Right kidney (tissue), 1 donor: ENCODE results near the gene FMNL3.
A peak's percentile ranks its signal among the peaks of the same experiment; 100 is the strongest.

Source experiments
- DNase-seq: peaks from one replicate; pipeline ENCODE4 v3.0.0-alpha.2; 2016

The FMNL3 gene

DNA sequence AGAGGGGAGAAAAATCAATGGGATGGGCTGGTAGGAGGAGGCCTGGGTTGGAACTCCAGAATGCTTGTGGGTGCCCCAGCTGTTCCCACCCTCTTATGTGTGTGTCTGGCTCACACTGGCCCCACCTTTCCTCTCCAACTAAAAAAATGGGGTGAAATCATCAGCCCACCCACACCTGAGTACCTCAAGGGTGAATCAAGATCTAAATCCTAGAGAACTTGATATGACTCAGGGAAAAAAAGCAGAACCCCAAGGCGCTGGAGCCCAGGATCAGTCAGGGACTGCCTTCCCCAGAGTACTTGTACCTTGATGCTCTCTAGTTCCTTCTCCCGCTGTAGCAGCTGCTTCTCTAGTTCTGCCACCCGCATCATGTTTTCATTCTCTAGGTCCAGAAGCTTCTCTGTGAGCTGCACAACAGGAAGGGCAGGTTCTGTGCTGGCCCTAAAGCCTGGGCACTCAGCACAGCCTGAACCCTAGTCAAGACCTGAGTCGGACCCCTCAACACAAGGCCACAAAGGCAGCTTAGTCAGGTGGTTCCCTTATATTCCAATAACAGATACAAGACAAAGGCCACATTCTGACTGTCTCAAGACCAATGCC, 54.2 kb downstream of the FMNL3 start:
- DNase-seq, result no peak

DNA sequence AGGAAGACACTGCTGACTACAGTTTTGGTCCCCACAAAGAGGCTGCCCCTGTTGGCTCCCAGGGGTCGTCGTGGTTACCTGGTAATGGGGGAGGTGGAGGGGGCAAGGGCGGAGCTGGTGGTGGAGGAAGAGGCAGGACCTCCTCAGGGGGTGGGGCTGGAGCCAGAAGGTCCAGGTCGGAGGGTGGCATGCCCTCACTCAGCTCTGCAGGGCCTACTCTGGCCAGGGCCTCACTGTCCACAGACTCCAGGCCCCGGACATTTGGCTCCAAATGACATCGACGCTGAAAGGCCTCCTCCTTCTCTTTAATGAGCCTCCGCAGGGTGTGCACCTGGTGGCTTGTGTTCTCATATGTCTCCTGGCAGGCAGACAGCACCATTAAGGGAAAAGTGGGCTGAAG, 55.4 kb downstream of the FMNL3 start:
- no peak for DNase-seq

DNA sequence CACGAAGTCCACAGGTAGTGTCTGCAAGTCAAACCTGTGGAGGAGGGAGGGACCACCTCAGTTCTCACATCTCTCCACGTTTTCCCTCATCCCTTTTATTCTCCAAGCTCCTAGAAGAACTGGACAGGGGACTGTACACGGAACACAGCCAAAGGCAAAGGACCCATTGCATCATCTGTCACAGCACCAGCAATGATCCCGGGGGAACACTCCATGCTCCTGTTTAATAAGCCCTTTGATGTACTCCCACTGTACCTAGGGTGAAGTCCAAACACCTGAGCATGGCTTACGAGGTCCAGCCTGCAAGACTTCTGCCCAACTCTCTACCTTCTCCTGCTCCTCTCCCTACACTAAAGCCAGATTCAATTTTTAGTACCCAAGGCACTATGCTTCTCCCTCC, 57.3 kb downstream of the FMNL3 start:
- no peak for DNase-seq

DNA sequence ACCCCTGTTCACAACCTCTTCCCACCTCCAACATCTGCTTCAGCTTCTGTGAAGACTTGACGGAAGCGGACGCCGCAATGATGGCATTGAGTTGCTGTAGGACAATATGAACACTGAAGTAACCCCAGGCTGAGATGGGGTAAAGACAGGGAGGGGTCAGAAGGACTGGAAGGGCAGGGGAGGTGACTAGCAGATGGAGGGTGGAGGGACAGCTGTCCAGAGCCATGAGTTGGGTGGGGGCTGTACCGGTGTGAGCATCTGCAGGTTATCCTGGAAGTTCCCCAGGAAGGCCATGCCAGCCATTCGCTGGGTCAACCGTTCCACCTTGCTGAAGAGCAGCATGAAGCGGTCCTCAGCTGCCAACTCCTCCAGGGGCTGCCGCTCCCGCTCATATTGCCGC, 57.8 kb downstream of the FMNL3 start:
- no peak for DNase-seq

DNA sequence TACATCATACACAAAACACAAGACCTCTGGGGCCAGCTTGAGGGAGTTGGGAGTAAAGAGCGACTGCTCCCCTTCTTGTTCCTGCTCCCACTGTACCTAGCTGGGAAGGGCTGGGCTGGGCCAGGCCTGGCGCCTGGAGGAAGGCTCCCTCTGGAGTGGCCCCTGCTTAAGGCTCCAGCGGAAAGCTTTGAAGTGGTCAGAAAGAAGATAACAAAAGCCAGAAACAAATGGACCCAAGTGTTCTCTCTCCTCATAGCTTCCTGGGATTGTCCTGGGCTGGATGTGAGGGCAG, 58.5 kb downstream of the FMNL3 start:
- DNase-seq, result no peak

DNA sequence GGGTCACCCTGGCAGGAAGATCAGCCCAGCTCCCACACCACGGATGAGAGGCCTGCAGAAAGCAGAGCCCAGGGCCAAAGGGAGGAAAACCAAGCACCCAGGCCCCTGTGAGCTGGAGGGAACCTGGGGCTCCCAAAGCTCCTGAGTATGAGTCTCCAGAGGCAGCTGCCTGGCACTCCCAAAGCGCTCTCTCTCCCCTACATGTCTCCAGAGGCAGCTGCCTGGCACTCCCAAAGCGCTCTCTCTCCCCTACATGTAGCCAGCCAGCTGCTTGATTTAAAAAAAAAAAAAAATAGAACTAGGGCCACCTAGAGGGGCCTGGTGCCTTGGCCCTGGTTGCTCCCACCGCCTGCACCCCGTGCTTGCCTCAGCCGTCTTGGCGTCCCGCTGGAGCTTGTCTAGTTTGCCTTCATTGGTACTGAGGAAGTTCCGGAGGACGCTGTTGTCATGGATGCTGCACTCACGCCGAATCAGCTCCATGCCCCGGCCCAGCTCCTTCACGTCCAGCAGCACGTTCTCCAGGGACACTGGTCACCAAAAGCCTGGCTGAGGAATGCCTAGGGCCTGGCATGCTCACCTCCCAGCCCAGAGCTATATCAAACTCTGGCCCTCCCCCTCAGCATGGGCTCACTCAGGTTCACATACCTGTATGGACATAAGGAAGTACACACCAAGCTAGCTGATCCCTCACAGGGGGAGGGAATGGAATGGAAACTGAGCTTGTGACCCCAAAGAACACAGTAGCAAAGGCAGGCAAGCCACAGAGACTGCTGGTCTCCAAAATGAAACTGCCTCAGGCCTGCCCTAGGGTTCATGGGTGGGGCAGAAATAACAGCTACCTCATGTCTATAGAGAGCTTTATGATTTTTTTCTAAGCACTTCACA, 59.1 kb downstream of the FMNL3 start:
- no peak for DNase-seq

DNA sequence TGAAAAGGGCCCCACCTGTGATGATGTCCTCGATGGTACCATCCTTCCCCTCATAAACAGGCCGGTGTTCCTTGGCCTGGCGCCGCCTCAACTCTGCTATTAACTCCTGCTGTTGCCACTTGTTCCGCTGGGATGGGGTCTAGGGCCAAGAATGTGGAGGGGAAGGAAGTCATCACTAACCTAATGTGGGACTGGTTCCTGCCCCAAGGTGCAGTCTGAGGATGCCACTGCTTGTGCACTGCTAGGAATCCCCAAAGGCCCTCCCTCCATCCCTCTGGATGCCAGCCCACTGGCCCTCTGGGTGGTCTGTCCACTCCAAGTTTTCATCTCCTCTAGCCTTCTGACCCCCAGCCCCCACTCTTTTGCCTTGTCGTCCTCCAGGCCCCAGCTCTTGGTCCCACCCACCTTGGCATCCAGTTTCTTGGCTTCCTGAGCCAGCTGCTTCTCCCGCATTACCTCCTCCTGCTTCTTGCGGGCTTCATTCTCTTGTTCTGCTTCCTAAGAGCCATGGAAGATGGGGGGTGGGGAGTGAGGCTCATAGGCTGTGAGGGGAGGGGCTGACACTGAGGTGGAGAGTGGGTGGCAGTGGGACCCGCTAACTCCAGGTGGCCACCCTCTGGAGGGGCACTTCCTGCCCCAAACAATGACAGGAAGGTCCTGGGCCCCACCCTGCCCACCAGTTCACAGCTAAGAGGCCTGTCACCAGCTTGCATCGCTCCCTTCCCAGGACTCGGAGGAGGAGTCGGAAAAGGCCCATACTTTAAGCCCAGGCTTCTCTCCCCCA, 60.1 kb downstream of the FMNL3 start:
- no peak for DNase-seq

DNA sequence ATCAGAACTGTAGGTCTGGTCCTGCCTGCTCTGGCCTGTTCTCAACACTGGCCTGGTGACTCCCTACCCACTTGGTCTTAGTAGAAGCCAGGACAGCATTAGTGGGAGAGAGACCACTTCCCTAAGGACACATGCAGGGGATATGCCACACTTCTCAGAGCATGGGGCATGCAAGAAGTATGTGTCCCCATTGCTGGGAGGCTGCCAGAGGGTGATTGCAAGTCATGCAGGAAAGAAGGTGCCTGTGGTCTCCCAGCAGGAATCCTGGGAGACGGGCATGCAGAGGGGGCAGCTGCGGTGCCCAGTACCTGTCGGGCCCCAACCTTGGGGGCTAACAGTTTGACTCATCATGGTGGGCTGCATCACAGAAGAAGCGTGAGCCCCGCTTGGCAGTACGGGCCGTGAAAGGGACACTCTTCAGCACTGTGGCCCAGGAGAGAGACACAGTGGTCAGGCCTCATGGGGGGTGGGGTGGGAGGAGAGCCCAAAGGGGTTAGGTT, 60.8 kb downstream of the FMNL3 start:
- no peak for DNase-seq

DNA sequence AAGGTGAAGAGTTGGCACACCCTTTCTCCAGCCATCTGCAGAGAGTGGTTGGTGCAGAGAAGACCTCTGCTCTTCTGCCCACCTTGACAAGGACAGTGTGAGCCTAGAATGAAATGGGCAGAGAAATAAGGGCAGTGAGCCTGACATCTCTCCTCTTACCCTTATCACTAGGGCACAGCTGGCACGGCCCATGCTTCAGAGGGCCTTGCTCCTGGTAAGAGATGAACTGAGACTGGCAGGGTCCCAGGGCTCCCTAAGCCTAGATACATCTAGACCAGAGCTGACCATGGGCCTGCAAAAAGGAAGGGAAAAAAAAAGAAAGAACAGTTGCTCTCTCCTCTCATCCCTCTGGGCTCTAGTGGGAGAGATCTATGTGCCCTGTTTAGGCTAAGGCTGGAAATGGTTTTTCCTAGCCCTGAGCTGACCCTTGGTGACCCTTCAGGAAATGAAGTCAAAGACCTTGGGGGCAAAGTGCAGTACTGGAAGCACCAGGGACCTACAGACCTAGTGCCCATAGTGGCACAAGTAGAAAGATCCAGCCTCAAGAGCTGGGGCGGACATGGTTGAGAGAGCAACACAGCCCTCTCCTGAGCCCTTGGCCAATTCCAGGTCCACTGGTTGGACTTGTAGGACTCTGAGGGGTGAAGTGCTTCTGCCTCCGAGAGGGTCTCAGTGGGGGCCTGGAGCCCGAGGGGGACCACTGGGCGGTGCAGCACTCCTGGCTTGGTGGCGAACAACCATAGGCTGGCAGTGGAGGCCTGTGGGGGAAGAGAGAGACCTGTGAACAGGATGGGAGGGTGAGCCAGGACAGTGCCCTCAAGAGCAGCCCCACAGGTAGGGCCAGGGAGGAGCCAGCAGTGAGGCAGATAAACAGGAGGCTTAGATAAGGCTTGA, 61.8 kb downstream of the FMNL3 start:
- no peak for DNase-seq

DNA sequence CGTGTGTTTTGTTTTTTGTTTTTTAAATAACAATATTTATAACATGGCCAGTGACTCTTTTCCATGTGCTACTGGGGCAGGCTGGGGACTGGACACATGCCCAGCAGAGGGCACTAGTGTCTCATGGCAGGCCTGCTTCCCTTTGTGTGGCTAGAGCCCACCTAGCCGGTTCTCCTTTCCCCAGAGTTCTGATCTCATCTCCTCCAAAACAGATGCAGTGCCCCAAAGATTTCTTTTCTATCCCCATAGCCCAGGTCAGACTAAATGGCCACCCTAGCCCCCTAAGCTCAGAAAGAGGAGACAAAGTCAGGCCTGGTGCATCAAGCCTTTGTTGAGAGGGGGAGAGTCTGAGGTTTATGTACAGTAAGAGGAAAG, 62.6 kb downstream of the FMNL3 start:
- peak; percentile 73 for DNase-seq

DNA sequence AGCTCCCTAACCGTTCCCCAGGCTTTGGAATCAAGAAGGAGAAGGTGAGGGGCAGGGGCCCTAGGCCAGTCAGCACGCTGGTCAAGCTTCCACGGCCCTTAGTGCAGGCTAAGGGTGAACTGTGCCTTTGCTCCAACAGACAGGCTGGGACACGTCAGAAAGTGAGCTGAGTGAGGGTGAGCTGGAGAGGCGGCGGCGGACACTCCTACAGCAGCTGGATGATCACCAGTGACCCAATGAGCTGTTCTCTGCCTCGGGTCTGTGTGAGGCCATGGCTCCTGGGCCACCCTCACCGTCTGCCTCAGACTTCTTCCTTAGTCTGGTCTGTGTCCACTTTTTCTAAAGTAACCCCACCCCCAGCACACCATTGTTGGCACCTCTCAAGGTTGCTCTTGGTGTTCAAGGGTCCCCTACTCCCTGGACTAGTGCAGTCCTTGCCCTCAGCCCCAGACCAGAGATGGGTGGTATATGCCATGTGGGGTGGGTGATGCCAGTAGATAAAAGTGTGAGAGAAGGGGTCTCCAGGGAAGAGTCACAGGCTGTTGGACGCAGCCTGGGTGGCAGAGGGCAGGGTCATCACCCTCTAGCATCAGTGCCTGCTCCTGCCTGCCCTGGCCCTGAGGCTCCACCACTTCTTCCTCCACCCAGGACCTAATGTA, 63.1 kb downstream of the FMNL3 start:
- no peak for DNase-seq

DNA sequence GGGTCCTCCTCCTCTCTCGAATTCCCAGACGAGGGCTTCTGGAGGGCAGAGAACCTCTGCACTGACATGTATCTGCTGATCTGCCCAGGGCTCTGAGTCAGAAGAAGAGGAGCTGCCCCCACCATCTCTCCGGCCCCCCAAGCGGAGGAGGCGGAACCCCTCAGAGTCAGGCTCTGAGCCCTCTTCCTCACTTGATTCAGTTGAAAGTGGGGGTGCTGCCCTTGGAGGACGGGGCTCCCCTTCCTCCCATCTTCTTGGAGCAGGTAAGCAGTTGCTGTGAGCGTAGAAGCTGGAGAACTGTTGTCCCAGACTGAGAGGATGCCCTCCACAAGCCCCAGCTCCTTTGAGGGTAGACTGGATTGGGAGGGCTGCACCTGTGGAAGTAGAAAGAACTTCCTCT, 64.1 kb downstream of the FMNL3 start:
- no peak for DNase-seq

DNA sequence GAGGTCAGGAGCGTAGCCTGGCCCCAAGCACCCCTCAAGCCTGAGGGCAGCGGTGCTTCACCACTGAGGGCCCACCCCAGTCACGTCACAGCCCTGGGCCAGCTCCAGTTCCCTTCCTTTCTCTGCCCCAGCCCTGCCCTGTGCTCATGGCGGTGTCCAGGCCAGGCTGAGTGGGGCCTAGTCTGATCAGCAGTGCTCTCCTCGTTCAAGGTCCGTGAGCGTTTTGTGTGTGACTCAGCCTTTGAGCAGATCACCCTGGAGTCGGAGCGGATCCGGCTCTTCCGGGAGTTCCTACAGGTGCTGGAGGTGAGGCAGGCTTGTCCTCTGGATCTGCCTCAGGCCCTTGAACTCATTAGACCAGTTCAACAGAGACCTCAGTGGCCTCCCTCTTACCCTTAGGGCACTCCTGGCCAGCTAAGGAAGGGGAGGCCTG, 64.8 kb downstream of the FMNL3 start:
- no peak for DNase-seq

DNA sequence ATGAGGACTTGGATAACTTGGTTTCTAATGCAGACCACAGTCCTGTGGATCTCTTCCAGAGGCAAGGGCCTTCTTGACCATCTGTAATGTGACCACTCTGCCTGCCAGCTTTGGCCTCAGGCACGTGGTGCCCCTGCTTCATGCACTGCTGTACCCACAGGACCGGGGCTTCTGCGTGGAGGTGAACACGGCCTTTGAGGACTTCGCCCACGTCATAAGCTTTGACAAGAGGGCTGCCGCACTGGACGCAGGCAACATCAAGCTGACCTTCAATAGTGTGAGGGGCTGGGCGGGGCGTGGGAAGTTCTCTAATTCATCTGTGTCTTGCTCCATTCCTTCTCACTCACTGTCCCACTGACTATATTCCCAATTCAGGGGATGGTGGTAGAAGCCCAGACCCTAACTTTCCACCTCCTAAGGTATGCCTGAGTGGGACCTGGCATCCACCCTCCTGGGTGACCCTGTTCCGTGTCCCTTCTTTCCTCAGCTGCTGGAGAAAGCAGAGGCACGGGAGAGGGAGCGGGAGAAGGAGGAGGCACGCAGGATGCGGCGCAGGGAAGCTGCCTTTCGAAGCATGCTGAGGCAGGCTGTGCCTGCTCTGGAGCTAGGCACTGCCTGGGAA, 65.3 kb downstream of the FMNL3 start:
- DNase-seq, result no peak

DNA sequence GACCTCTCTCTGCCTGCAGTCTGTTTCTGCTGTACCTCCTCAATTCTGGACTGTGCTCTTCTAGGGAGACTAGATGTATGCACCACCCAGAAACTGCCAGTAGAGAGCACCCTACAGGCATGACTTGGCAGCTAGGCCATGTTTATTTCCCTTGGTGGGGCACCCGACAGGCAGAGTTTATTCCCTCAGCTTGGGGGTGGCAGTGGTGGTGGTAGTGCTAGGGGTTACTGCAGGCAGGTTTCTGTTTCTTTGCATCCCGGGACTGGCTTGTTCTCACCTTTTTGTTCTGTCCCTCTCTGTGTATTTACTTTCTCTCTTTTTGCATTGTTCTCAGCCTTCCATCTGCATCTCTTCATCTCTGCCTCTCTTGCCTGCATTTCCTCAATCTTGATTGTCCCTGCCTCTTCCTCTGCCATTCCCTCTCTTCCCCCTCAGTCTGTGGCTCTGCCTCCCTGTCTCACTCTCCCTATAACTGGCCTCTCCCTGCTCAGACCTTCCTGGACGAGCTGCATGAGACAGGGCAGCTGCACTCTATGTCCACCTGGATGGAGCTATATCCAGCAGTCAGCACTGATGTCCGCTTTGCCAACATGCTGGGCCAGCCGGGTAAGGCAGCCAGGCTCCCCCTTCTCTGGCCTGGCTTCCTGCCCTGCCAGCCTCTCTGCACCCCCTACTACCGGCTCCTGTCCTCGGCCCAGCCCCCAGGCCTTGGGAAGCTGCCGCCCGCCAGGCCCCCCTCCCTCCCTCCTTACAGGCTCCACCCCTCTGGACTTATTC, 70.0 kb downstream of the FMNL3 start:
- peak; percentile 63 for DNase-seq

DNA sequence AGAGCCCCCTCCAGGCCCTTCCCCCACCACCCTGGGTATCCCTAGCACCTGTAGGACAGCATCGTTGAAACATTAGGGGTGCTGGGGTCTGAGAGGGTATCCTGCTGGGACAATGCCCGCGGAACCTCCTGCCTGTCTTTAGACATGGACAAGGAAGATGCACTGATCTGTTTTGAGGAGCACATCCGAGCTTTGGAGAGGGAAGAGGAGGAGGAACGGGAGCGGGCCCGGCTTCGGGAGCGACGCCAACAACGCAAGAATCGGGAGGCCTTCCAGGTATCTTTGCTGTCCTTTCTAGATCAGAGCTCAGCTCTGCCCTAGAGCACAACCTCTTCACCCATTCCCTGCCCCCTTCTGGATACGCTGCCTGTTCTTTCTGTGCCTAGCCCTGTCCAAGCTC, 70.6 kb downstream of the FMNL3 start:
- peak; percentile 31 for DNase-seq

DNA sequence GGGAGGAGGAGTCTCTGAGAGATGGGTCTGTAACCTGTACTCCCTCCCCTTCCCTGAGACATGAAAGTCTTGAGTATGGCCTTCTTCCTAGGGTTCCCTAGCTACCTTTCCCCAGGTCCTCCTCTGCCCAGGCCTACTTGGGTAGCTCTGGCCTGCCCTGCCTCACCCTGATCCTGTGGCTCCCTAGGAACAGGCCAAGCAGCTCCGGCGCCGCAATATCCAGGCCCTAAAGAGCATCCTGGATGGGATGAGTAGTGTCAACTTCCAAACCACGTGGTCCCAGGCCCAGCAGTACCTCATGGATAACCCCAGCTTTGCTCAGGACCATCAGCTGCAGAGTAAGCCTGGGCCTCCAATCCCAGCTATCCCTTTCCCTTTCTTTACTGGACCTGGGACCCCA, 71.5 kb downstream of the FMNL3 start:
- DNase-seq, result no peak

DNA sequence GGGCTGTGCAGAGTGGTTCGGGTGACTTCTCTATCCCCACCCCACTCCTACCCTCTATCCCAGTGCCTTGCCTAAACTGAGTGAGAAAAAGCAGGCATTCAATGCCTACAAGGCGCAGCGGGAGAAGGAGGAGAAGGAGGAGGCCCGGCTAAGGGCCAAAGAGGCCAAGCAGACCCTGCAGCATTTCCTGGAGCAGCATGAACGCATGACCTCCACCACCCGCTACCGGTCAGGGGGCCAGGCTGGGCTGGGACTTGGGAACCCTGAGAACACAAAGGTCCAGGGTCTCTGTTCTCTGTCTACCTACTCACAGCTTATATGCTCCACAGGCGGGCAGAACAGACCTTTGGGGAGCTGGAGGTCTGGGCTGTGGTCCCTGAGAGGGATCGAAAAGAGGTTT, 72.2 kb downstream of the FMNL3 start:
- DNase-seq, result no peak

DNA sequence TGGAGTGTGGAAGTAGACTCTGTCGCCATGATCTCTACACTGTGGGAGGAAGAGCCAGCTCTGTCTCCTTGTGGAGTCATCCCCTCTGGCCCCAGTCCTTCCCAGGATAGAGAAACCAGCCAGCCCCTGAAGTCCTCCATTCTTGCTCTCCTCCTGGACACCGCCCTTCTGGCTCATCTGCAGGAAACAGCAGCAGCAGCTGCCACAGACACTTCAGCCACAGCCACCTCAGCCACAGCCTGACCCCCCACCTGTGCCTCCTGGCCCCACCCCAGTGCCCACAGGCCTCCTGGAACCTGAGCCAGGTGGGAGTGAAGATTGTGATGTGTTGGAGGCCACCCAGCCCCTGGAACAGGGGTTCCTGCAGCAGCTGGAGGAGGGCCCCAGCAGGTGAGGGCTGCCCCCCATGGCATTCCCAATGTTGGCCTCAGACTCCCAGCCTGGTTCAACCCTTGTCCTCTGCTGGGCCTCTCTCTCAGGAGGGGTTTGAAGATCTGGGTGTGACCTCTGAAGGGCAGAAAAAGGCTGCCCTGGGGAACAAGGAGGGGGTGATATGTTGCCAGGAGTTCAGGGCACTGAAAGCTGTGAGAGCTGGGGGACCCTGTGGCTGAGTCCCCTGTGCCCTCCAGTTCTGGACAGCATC, 73.4 kb downstream of the FMNL3 start:
- no peak for DNase-seq
